Stimulated activated CD8-positive, alpha-beta memory T cell treated with anti-CD3 and anti-CD28 coated beads, Interleukin-15, amount 100 ng/mL, for 4 hours (primary cell): ENCODE data around the gene COG3.

ENCODE experiments used
- DNase-seq, 2 donors: peaks; one replicate each; pipeline ENCODE4 v3.0.0-alpha.2; 2020; ENCODE audit warnings: low read depth in 2 of 2

COG3 gene

GRCh38 chr13:45506811-45507210, 42.1 kb downstream of the COG3 start:
- no peak for DNase-seq

- DNase-seq = no peak
Measured at GRCh38 chr13:45508776-45509175, 44.0 kb downstream of the COG3 start.

GRCh38 chr13:45510672-45511071, 45.9 kb downstream of the COG3 start:
- DNase-seq = no peak

- DNase-seq = no peak
Measured at GRCh38 chr13:45511310-45512097, 46.8 kb downstream of the COG3 start.

GRCh38 chr13:45512098-45512496, 47.4 kb downstream of the COG3 start:
- DNase-seq = no peak

GRCh38 chr13:45516757-45517156, 52.0 kb downstream of the COG3 start:
- DNase-seq = no peak

GRCh38 chr13:45518525-45519245, 53.9 kb downstream of the COG3 start:
- no peak for DNase-seq

GRCh38 chr13:45519493-45519892, 54.8 kb downstream of the COG3 start:
- DNase-seq = no peak

- no peak for DNase-seq
Measured at GRCh38 chr13:45521297-45521696, 56.6 kb downstream of the COG3 start.

- no peak for DNase-seq
Measured at GRCh38 chr13:45522571-45522970, 57.8 kb downstream of the COG3 start.

- DNase-seq = no peak
Measured at GRCh38 chr13:45527699-45528462, 63.1 kb downstream of the COG3 start.

GRCh38 chr13:45529758-45530157, 65.0 kb downstream of the COG3 start:
- no peak for DNase-seq

- DNase-seq = no peak
Measured at GRCh38 chr13:45534604-45535003, 69.9 kb downstream of the COG3 start.

GRCh38 chr13:45536224-45536623, 71.5 kb downstream of the COG3 start:
- DNase-seq = no peak

GRCh38 chr13:45537516-45537915, 72.8 kb downstream of the COG3 start:
- no peak for DNase-seq

GRCh38 chr13:45538382-45538781, 73.6 kb downstream of the COG3 start:
- DNase-seq = no peak

GRCh38 chr13:45540195-45540594, 75.5 kb downstream of the COG3 start:
- no peak for DNase-seq

- DNase-seq = no peak
Measured at GRCh38 chr13:45540864-45541263, 76.1 kb downstream of the COG3 start.

GRCh38 chr13:45541806-45542205, 77.1 kb downstream of the COG3 start:
- no peak for DNase-seq

- no peak for DNase-seq
Measured at GRCh38 chr13:45542391-45542790, 77.7 kb downstream of the COG3 start.

- DNase-seq = no peak
Measured at GRCh38 chr13:45542878-45543277, 78.1 kb downstream of the COG3 start.

GRCh38 chr13:45544520-45544919, 79.8 kb downstream of the COG3 start:
- no peak for DNase-seq
